RWPE2 (cell line): ENCODE results near the gene PGK1.
A peak's percentile ranks its signal among the peaks of the same experiment; 100 is the strongest.

ENCODE experiments used
- ATAC-seq: fragments of 200-7000 bp; cut with Tn5 transposase; 3 replicates; pipeline ENCODE4 v1.9.1; 2021; ENCODE audit warnings: low read depth
- DNase-seq: peaks from one replicate; pipeline ENCODE4 v3.0.0-alpha.2; 2020; ENCODE audit warnings: low spot score
- H3K27ac ChIP-seq: fragments of 450-650 bp; 2 replicates; pipeline ENCODE4 v1.5.1; 2017; ENCODE audit warnings: mild to moderate bottlenecking; ENCODE audit not compliant: poor library complexity, severe bottlenecking
- H3K27me3 ChIP-seq: fragments of 250-450 bp; sonication (Bioruptor Pico); 2 replicates; pipeline ENCODE4 v1.5.1; 2021; ENCODE audit warnings: mild to moderate bottlenecking, moderate library complexity; ENCODE audit not compliant: insufficient read depth, poor library complexity, severe bottlenecking
- H3K36me3 ChIP-seq: fragments of 250-450 bp; sonication (Bioruptor Pico); 2 replicates; pipeline ENCODE4 v1.5.1; 2020; ENCODE audit warnings: low read depth, mild to moderate bottlenecking, moderate library complexity
- H3K4me1 ChIP-seq: fragments of 250-450 bp; sonication (Bioruptor Pico); 2 replicates; pipeline ENCODE4 v1.5.1; 2021; ENCODE audit warnings: mild to moderate bottlenecking, moderate library complexity; ENCODE audit not compliant: insufficient read depth, poor library complexity, severe bottlenecking
- H3K4me3 ChIP-seq: fragments of 250-450 bp; sonication (Bioruptor Pico); 2 replicates; pipeline ENCODE4 v1.5.1; 2021; ENCODE audit warnings: mild to moderate bottlenecking, moderate library complexity; ENCODE audit not compliant: severe bottlenecking
- H3K9me3 ChIP-seq: fragments of 250-450 bp; sonication (Bioruptor Pico); 2 replicates; pipeline ENCODE4 v1.5.1; 2021; ENCODE audit warnings: mild to moderate bottlenecking, moderate library complexity; ENCODE audit not compliant: severe bottlenecking
- CTCF ChIP-seq: fragments of 450-650 bp; IDR thresholded peaks from one replicate; pipeline ENCODE4 v1.5.1; 2017; ENCODE audit warnings: mild to moderate bottlenecking, moderate library complexity; ENCODE audit not compliant: poor library complexity, severe bottlenecking

The PGK1 gene

DNA sequence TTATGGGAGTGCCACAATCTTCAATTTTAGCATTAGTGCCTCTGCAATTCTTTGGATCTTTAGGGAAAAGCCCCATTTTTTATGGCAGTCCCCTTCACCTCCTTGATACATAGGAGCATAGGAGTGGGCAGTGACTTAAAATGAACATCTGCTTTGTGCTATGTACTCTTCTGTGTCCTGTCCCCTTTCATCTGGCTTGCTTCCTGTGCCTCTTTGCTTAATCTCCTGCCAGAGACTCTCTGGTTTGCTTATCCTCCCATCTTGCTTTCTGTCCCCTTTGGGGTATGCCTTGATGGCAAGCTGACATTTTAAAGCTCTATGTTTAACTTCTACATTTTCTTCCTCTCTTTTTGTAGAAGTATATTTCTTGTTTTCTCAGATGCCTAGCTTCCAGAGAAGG lies 12.3 kb downstream of the PGK1 start:
- TF ChIP-seq CTCF = no peak

DNA sequence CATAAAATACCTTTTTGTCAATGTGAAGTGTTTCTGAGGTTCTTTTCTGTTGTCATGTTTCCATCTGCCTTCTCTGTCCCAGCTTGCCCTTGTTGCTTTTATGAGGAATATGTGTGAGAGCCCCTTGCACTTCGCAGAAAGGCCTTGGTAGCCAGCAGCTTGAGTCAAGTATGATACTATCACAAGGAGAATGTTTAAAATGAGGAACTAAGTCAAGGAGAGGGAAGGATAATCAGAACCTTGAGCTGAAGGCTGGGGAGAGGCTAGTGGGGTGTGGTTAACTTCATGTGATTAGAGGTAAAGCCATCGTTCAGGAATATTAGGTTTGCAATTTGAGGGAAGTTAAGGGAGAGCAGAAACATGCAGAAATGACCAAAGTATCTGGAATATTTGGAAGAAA lies 12.7 kb downstream of the PGK1 start:
- no peak for ATAC-seq
- no peak for DNase-seq
- TF ChIP-seq CTCF = no peak
- Histone ChIP-seq H3K4me1 (no peaks in the 10 kb centered on the region), H3K27me3 (no peaks in the 10 kb centered on the region), H3K4me3 (no peak overlapping the region), H3K36me3 (peaks cover 97% of the 10 kb centered on the region), H3K27ac (no peak overlapping the region), H3K9me3 (no peaks in the 10 kb centered on the region)

More for the DNA sequence above, 12.3 kb downstream of the PGK1 start:
- Histone ChIP-seq H3K9me3 (no peaks in the 10 kb centered on the region), H3K27ac (no peak overlapping the region), H3K27me3 (no peaks in the 10 kb centered on the region), H3K4me1 (no peaks in the 10 kb centered on the region), H3K36me3 (peaks cover 97% of the 10 kb centered on the region), H3K4me3 (no peak overlapping the region)
- ATAC-seq (no peak), DNase-seq (no peak)

GRCh38 chrX:78118628-78119027 lies 14.6 kb downstream of the PGK1 start:
- H3K4me1 ChIP-seq = no peaks in the 10 kb centered on the region
- H3K4me3 ChIP-seq = no peak overlapping the region
- DNase-seq = no peak
- peaks cover 97% of the 10 kb centered on the region for H3K36me3 ChIP-seq
- ATAC-seq = no peak
- H3K27me3 ChIP-seq = no peaks in the 10 kb centered on the region
- H3K9me3 ChIP-seq = no peaks in the 10 kb centered on the region
- no peak overlapping the region for H3K27ac ChIP-seq
- no peak for TF ChIP-seq CTCF

- TF ChIP-seq CTCF = peak; percentile 32
- no peaks in the 10 kb centered on the region for H3K27me3 ChIP-seq
- DNase-seq (no peak), ATAC-seq (peak; percentile 58; the same call in 2 of the 3 replicates)
- no peak overlapping the region for H3K27ac ChIP-seq
- H3K36me3 ChIP-seq = peaks cover 97% of the 10 kb centered on the region
- no peaks in the 10 kb centered on the region for H3K4me1 ChIP-seq
- H3K9me3 ChIP-seq = no peaks in the 10 kb centered on the region
- no peak overlapping the region for H3K4me3 ChIP-seq
Measured at GRCh38 chrX:78119521-78120227, 15.6 kb downstream of the PGK1 start.

DNA sequence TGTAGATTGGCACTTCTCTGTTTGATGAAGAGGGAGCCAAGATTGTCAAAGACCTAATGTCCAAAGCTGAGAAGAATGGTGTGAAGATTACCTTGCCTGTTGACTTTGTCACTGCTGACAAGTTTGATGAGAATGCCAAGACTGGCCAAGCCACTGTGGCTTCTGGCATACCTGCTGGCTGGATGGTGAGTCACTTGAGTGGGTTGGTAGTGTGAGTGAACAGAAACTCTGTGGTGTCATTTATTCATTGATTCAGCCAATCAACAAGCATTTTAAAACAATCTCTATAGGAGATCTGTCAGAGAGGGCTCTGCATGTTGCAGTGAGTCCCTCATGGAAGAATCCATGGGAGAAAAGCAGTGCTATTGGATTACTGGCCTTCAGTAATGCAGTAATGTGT lies 19.1 kb downstream of the PGK1 start:
- ATAC-seq (peak; percentile 55), DNase-seq (no peak)
- Histone ChIP-seq H3K27ac (no peak overlapping the region), H3K27me3 (no peaks in the 10 kb centered on the region), H3K9me3 (no peaks in the 10 kb centered on the region), H3K4me3 (no peak overlapping the region), H3K36me3 (peaks cover 100% of the 10 kb centered on the region), H3K4me1 (no peaks in the 10 kb centered on the region)
- TF ChIP-seq CTCF = no peak
